GM21367 (cell line): ENCODE data around the gene DNAJC18.
A peak's percentile ranks its signal among the peaks of the same experiment; 100 is the strongest.

Experiments
- ATAC-seq: cut with Tn5 transposase; IDR thresholded peaks from one replicate; pipeline ENCODE4 v1.9.1; 2021; ENCODE audit not compliant: unreplicated experiment

The DNAJC18 gene

DNA sequence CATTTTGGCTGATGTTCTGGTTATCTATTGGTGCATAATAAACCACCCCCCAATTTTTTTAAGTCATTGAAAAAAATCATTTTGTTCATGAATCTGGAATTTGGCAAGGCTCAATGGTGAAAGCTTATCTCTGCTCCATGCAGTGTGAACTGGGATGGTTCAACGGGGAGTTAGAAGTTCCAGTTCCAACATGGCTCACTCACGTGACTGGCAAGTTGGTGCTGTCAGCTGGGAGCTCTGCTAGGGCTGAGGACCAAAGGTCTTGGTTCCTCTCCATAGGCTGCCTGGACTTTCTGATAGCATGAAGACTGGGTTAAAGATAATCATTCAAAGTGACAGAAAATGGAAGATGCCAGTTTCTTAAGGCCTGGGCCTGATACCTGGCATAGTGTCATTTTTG, 32.4 kb downstream of the DNAJC18 start:
- no peak for ATAC-seq

DNA sequence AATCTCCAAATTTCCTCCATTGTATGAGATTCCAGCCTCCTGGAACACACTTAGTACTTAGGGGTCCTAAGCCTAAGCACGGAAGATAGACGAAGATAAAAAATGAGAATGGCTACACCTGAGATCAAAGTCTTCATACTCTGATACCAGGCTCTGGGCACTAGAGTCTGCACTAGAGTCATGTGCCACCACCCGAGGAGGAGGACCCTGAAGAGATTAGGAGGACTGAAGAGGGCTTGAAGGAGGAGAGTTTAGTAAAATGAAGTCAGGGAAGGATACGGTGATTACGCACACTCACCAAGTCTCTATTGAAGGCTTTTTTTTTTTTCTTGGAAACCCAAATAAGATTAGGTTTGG, 34.9 kb downstream of the DNAJC18 start:
- ATAC-seq, result no peak

DNA sequence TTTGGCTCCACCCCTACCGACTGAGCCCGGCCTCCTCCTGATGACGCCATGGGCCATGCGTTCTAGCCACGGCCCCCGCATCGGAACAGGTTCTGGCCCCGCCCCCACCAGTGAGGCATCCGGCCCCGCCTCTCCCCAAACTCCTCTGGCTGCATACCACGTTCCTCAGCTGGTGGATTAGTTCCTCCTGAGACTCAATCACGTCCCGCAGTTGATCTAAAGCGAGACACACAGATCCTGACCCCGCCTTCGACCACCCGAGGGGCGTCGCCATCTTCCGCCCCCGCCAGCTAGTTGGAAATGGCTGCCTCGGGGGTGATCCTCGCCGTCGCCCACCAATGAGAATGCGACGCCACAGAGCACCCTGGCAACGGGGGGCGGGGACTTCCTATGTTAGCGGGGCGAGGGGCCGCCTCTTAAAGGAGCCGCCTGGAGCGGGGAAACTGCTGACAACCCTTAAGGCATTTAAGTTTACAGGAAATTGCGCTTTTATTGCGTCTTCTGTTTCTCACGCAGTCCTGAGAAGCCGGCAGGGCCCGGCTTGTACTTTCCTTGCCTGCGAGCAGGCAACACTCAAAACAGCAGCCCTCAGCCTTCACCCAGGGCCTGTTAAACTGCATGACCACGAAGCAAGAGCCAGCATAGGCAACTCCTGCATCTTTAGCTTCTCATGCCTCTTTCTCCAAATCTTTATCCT, 35.4 kb downstream of the DNAJC18 start, which contains the start of gene SPATA24:
Gene SPATA24, minus strand, starts transcription at position 303 of the 697 bp plus-strand sequence. Its CDS starts 29 bp downstream, at position 274.
- peak; percentile 71 for ATAC-seq

DNA sequence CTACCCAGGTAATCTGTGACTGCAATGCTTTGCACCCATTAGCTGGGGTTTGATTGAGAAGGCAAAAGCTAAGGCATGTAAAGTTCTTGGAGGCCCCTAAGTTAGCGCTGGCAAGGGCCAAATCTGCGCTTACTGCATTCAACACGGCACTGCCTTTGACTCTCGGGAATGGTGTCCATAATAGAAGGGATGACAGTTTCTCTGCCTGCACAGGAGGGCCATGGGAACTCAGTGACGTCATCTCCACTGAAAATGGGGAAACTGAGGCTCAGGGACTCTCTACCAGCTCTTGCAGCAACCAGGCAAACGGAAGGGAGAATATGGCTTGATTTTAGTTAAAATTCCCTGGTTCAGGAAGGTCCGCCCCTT, 35.9 kb downstream of the DNAJC18 start:
- no peak for ATAC-seq

DNA sequence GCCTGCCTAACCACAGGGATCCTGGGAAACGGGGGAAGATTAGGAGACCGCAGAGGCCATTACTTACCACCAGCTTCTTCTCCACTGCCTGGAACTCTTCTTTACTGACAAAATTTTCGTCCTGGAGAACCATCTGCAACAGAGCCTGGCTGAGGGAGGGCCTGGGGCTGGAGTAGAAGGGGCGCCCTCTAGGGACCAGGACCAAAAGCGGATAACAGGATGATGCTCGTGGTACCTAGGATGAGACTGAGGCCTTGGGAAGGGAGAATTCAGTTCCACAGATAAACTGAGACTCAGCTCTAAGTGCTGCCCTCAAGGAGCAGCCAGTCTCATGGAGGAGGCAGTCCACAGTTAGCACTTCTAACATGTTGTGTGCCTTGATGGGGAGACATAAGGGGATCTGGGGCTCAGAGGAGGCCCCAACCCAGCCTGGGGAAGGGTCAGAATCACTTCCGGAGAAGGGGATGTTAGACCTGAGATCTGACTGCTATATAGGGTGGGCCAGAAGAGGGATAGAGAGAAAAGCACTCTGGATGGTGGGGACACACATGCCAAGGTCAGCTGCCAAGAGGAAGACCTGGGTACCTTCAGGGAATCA, 36.7 kb downstream of the DNAJC18 start:
- no peak for ATAC-seq

DNA sequence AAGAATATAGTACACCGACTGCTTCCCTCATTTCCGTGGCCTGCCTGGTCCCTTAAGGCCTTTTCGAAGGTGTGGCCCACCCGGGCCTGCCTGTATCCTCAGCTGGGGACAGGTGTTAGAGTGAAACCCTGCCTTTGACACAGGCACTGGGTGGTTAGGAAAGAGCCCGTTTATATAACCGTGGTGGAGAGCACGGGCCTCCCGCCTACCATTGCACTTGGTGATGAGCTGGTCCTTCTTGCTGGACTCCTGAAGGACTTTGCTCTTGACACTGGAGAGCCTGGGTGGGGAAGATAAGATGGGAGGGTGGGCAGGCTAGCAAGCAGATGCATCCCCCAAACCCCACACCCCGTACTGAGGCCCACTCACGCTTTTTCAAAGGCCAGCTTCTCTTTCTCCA, 37.8 kb downstream of the DNAJC18 start:
- ATAC-seq, result no peak

DNA sequence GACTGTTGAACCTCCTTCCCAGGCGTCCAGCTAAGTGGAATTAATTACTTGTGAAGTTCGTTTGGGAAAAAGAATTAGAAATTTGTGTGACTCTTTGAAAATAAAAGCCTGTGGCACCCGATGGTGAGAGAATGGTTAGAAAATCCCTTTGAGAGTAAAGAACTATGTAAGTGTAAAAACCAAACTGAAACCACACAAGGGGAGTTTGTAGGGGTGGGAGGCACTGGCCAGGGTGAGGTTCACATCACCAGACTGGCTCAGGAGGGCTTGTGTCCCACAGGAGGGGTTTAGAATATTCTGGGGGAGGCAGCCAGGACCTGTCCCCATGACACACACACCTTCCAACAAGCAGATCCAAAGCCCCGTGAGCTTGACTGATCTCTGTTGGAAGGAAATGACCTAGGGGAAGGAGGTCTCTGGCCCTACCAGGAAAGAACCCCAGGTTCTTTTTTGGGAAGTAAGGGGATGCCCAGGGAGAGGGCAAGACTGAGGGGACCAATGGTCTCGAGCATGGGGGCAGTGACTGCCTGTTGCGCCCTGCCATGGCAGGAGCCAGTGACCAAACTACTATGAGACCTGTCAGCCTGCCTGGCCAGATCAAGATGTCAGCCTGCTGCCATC, 39.7 kb downstream of the DNAJC18 start:
- no peak for ATAC-seq

DNA sequence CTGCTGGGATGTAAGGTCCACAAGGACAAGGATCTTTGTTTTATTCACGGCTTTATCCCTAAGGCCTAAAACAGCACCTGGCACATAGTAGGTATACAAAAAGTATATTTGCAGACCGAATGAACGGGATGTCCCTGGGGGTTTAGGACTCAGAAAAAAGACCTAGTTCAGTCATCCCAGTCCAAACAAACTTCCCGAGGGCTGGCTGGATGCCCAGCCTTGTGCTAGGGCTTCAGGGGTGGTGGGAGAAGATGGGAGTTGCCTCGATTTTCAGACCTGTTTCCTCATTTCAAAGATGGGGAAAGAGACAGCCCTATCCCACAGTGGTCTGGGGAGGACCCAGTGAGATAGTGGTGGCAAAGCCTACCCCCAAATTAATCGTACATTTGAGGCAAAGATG, 41.4 kb downstream of the DNAJC18 start:
- no peak for ATAC-seq

DNA sequence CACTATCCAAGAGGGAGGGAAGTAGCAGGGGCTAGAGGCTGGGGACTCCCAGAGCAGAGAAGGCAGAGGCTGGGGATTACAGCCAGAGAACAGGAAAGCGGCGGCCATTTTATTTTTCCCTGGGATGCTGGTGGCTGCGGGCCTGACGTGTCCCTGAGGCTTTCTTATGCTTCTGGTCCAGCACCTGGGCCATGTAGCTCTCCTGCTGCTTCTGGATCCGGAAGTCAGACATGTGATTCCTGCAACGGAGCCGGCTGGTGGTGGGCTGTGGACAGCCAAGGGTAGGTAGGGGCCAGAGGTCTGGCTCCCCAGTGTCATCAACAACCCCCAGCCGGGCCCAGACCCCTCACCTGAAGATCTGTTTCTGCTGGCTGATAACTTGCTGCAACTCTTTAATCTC, 42.6 kb downstream of the DNAJC18 start:
- ATAC-seq, result no peak

DNA sequence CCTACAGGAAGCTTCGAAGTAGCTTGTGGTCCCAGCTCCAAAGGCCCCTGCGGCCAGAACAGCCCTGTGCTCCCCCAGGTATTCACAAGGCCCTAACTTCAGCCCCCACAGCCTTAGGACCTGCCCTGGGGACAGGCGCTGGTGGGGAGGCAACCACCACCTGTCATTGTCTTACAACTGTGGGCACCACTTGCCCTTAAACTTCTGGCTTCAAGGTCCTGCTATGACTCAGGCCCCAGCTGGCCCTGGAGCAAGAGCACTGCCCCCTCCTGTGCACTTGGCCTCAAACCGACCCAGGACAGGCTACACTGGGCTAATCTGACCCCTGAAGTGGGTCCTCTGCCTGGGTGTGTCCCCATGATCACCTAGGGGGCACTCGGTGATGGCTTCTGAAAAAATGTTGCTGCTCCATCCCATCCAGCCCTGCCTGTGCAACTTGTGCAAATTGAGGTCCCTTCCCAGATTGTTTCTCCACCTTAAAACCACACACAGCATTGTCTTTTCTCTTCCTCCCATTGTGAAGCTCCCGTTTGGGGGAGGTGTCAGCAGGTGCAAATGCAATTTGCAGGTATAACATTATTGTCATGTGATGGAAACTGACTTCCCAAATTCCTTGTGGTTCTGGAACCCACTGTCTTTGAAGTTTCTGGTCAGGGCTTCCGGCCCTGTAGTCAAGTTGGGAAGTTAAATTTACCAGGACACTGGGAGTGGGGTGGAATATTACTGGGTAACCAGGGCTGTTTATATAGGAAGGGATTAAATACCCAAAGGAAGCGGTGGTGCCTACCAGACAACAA, 43.3 kb downstream of the DNAJC18 start:
- ATAC-seq, result no peak

DNA sequence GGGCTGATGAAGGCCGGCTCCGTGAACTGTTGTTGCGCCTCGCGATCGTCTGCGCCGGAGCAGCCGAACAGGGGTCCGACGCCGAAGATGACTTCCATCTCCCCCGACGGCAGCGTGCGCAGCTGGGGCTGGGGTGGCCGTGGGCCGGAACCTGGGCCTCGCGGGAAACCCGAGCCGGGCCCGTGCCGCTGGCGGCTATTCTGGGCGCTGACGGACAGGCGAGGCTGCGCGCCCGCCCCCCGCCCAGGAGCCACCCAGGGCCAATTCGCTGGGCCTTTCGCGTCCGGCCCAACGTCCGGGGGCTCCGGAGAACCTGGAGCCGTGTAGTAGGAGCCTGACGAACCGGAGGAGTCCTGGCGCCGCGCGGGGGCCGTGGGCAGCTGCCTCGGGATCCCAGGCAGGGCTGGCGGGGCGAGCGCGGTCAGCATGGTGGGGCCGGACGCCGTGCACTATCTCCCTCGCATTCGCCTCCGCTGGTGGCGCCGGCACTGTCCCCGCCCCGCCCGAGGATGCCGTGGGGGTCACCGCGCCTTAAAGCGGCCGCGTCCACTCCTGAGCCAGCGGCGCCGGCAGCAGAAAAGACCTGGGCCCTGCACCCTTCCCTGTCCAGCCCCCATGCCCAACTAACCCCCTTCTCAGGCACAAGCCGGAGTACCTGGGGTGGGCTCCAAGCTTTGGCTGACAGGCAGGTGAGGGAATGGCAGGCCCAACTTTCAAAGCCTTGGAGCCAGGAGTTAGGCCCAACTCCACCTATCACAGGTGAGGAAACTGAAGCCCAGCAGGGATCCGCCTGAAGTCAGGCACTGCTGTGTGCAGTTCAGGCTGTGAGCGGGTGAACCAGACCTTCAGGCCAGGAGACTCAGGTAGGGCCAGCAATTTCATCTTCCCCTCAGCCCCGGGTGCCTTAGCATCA, 44.4 kb downstream of the DNAJC18 start, which contains the start of gene PROB1:
Gene PROB1, minus strand, starts transcription at position 451 of the 913 bp plus-strand sequence. Its CDS starts 23 bp downstream, at position 428.
- ATAC-seq, result no peak

DNA sequence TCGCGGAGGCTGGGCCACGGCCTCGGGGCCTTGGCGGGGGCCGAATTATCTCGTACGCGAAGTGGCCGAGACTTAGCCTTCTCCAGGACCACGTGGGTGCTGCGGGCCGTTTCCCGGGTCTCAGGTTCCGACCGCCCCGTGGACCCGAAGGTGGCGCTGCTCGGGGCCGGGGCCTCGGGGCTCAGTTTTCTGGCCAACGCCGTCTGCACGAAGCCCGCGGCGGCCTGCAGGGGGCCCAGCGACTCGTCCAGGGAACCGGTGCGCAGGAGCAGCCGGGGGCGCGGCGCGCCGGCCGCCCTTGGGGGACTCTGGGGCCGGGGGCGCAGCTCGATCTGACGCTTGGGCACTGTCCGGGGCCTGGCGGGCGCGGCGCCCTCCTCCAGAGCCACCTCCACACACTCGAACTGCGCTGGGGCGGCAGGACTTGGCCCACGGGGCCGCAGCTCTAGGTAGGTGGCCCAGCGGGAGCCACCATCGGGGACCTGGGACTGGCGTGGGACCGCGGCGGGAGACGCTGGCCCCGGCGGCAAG, 45.1 kb downstream of the DNAJC18 start:
- no peak for ATAC-seq

DNA sequence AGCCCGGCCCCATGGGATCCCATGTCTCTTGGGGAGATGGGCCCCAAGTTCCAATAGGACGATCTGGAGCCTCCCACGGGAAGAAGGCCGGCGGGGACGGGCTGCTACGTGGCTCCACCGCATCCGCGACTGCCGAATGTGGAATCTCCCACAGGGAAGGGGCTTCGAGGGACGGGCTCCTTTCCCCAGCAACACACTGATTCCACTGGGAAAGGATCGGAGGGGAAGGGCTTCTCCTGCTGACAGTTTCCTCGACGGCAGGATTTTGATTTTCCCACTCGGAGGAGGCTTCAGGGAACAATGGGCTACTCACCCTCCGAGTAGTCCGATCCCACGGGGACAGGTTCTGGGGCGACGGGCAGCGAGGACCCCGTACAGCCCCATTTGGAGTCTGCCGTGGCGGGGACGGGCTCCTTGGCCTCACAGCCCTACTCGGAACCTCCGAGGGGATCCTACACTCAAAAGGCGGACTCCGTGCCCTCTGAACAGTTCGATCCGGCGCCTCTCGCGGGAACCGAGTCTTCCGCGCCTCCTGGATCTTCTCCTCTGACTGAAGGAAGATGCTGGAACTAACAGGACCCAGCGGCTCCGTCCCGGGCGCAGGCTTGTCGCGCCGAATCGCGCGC, 45.7 kb downstream of the DNAJC18 start:
- no peak for ATAC-seq

DNA sequence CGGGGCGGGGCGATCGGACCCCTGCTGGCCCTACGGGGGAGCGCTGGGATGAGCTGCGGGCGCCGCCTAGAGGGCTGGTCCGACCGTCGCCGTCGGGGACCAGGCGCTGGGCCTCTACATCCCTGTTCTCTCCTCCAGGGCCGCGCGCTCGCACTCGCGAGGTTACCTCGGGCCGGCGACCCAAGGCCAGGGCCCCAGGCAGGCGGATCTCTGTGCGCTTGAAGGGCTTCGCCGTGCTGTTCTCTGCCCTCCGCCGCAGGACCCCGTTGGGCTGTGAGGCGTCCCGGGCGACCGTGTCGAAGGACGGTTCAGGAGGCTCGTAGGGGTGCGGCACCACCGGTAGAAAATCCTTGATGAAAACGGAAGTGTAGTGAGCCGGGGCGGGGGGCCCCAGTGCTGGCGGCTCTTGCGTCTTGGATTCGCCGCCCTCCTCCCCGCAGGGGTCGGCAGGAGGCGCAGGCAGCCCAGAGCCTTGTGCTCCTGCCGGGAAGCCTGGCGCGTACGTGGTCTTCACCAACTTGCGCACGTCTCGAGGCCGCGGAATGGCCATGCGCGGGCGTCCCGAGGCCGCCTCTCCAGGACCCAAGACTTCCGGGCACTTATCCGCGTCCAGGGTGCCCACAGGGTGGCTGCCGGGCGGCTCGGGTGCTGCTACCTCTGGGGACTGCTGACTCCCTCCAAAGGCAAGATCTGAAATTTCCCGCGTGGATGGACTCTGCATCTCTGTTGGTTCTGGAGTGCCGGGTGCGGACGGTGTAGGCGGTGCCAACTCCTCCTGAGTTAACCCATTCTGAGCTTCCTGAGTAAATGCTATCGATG, 46.4 kb downstream of the DNAJC18 start:
- ATAC-seq, result peak; percentile 31

DNA sequence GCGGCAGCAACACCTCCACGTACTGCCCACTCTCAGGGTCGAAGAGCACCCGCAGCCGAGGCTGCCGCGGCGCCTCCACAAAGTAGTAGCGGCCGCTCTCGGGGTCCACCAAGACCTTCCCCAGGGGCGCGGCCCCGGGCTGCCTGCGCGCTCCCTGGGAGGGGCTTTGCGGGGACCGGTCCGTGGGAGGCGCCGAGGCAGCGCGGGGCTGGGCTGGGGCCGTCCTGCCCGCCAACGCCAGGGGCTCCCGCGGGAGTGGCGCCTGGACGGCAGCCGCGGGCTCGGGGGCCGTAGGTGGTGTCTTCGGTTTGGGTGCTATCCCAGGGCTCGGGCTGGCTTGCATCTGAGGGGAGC, 47.0 kb downstream of the DNAJC18 start:
- peak; percentile 2 for ATAC-seq

DNA sequence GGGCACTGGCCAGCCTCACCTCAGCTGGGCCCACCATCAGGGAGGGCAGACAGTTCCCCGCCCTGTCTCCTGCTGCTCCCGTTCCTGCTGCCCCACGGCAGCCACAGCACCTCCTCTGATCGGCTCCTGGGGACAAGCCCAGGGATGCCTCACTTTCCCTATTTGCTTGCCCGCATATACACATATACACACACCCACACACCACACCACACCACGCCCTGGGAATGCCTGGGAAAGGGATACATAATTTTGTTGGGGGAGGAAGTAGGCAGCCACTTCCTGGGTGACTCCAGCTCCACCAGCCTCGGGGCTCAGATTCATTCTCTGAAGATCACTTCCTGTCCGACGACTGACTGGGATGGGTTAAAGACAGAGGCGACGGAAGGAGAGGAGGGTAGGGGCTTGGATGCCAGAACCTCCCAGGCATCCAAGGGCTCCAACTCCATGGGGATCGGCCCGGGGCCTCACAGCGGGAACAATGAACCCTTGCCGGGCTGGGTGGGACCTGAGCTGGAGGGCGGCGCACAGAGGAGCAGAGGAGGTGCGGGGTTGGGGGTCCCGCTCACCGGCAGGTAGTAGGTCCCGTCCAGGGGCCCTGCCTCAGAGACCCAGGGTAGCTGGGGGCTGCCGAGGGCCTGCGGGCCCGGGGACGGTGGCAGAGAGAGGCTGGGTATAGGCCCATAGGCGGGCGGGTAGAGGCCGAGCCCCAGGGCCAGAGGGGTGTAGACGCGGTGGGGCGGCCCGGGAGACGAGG, 47.6 kb downstream of the DNAJC18 start:
- ATAC-seq, result no peak

DNA sequence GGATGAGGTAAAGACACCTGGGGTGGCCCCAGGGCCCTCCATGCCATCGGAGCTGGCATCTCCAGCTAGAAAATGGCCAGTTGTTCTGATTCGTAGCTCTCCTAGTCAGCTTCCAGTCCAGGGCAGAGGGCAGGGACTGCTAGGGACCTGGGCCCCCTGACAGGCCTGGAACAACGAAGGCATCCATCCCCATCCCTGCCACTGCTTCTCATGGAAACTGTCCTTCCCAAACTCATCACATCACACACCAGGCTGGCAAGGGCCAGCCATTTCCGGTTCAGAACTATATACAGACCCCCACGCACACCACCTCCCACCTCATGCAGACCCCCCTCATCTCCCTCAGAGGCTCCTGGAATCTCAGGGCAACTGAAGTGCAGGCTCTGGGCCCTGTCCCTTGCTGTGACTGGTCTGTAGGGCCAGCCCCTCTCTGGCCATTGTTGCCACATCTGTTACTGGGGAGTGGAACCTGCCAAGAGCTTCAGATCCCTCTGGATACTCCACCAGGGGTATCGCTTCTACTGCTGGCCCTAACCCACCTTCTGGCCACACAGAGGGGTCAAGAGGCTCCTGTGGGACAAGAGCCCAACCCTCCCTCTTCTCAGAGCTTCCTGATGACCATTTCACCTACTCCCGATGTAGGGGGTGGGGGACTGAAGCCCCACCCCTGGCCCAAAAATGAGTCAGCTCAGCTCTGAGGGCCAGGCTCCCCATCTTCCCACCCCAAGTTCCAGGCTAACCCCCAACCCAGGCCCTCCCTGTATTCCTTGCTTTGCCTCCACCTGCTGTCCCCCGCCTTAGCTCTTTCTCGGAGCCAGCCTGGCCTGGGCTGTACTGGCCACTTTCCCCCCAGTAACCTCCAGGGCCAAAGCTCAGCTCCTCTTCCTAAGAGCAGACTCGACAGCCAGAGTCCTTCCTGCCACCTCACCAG, 48.4 kb downstream of the DNAJC18 start:
- no peak for ATAC-seq
